K562 (cell line): ENCODE data around the gene SPINK14. TPM values are rescaled to one million over a fixed set of nuclear protein-coding genes. Genes with fewer than 3 reads are reported as not detected.

Experiments
- ATAC-seq: fragments of 200-7000 bp; cut with Tn5 transposase; 3 replicates; pipeline ENCODE4 v1.9.1; 2020; ENCODE audit warnings: moderate library complexity
- BruUV-seq: library from RNA; stranded (reverse); fragments of 400-500 nt; replicated peaks from 2 replicates; lab custom pipeline; 2021; lab: Mats Ljungman, UMichigan
- CTCF ChIA-PET: fragments of 300-600 bp; formaldehyde crosslinking; extraction: SDS; loops from one replicate; lab custom pipeline; 2021; ENCODE audit warnings: low intra/inter-chr PET ratio; lab: Yijun Ruan, JAX
- POLR2A ChIA-PET: fragments of 300-600, 350-650 bp; sonication (Branson Sonifier 250); formaldehyde crosslinking; extraction: SDS; loops from one replicate; lab custom pipeline; 2021; ENCODE audit warnings: antibody characterized with exemption, inconsistent platforms; lab: Yijun Ruan, JAX
- DNase-seq, 4 experiments: peaks; one replicate each; pipeline versions ENCODE4 v3.0.0 to v3.0.0-alpha.2; 2011 to 2018; ENCODE audit warnings: low spot score in 3 of 4, mixed read lengths in 3 of 4; ENCODE audit errors: extremely low read depth in 1 of 4
- FAIRE-seq: peaks from 2 replicates; lab custom pipeline; 2011; peaks lifted over from hg19 to GRCh38; lab: Jason Lieb, UNC
- H2AFZ ChIP-seq: 2 replicates; pipeline ENCODE4 v1.6.0; 2011; ENCODE audit warnings: low read depth, low read length, control low read depth, inconsistent platforms
- H3K27ac ChIP-seq: fragments of 200-600 bp; 3 replicates; pipeline ENCODE4 v1.8.0; 2011; ENCODE audit warnings: low read depth, mild to moderate bottlenecking, control low read depth, inconsistent platforms, low read length, moderate library complexity, mixed read lengths; ENCODE audit errors: extremely low read depth
- H3K27me3 ChIP-seq, 2 experiments: fragments of 300-600 bp in 1 of 2; 2 replicates in 1 of 2; 3 replicates in 1 of 2; pipeline versions ENCODE4 v1.6.0 to v1.8.0; 2011; ENCODE audit warnings: inconsistent platforms in 2 of 2, low read length in 2 of 2, mild to moderate bottlenecking in 1 of 2, mixed read lengths in 1 of 2, moderate library complexity in 1 of 2; ENCODE audit not compliant: control insufficient read depth in 2 of 2, insufficient read depth in 2 of 2
- H3K36me3 ChIP-seq: fragments of 300-600 bp; 3 replicates; pipeline ENCODE4 v1.8.0; 2011; ENCODE audit warnings: mild to moderate bottlenecking, low read length, inconsistent platforms; ENCODE audit not compliant: control insufficient read depth, insufficient read depth
- H3K4me1 ChIP-seq, 2 experiments: fragments of 200-600 bp in 1 of 2; replicated peaks in 1 of 2; 2 replicates in 1 of 2; 3 replicates in 1 of 2; pipeline versions ENCODE4 v1.5.1 to v1.8.0; 2011; ENCODE audit warnings: inconsistent platforms in 2 of 2, low read length in 2 of 2, mild to moderate bottlenecking in 1 of 2, mixed read lengths in 1 of 2, moderate library complexity in 1 of 2; ENCODE audit not compliant: control insufficient read depth in 2 of 2, insufficient read depth in 2 of 2
- H3K4me2 ChIP-seq: 2 replicates; pipeline ENCODE4 v1.6.1; 2011; ENCODE audit warnings: low read length, control low read depth, inconsistent platforms, mixed read lengths; ENCODE audit not compliant: insufficient read depth
- H3K4me3 ChIP-seq: fragments of 200-600 bp; sonication (generic), shearing (Covaris generic); 2 replicates; pipeline ENCODE4 v1.5.1; 2016; ENCODE audit warnings: control low read depth, inconsistent platforms
- H3K79me2 ChIP-seq: fragments of 200-600 bp; 3 replicates; pipeline ENCODE4 v1.8.0; 2011; ENCODE audit warnings: low read length, inconsistent platforms; ENCODE audit not compliant: control insufficient read depth, insufficient read depth
- H3K9ac ChIP-seq, 2 experiments: 2 replicates each; pipeline versions ENCODE4 v1.6.0 to v1.6.1; 2011; ENCODE audit warnings: low read depth in 2 of 2, low read length in 2 of 2, control low read depth in 1 of 2, inconsistent platforms in 1 of 2, mild to moderate bottlenecking in 1 of 2, mixed read lengths in 1 of 2; ENCODE audit not compliant: insufficient read depth in 1 of 2
- H3K9me1 ChIP-seq: one replicate; pipeline ENCODE4 v1.6.0; 2011; ENCODE audit warnings: inconsistent platforms, mild to moderate bottlenecking, low read length, moderate library complexity; ENCODE audit not compliant: control insufficient read depth, insufficient read depth
- H3K9me3 ChIP-seq: replicated peaks from 2 replicates; pipeline ENCODE4 v1.5.1; 2011; ENCODE audit warnings: low read depth, low read length, inconsistent platforms; ENCODE audit not compliant: control insufficient read depth, insufficient read depth
- H4K20me1 ChIP-seq: replicated peaks from 2 replicates; pipeline ENCODE4 v1.6.1; 2011; ENCODE audit warnings: low read length, inconsistent platforms, mixed read lengths; ENCODE audit not compliant: control insufficient read depth, insufficient read depth
- HCFC1 ChIP-seq: IDR thresholded peaks from 2 replicates; pipeline ENCODE4 v1.6.1; 2012; ENCODE audit warnings: low read depth, low read length, improper control_type of control experiment
- MEIS2 ChIP-seq: fragments of 450-650 bp; IDR thresholded peaks from 2 replicates; pipeline ENCODE4 v1.6.1; 2014; ENCODE audit warnings: mild to moderate bottlenecking; ENCODE audit not compliant: partially characterized antibody
- TCF7L2 ChIP-seq: fragments of 150-350 bp; IDR thresholded peaks from 2 replicates; pipeline ENCODE4 v1.6.1; 2016; ENCODE audit warnings: low read depth, mild to moderate bottlenecking, low read length, moderate library complexity
- TRIM25 ChIP-seq: fragments of 450-650 bp; IDR thresholded peaks from 2 replicates; pipeline ENCODE4 v1.7.0; 2016; ENCODE audit warnings: borderline replicate concordance
- ZNF239 ChIP-seq: fragments of 250-450 bp; sonication (Bioruptor Pico); IDR thresholded peaks from 2 replicates; pipeline ENCODE4 v1.4.0; 2020; ENCODE audit warnings: mild to moderate bottlenecking
- ZNF384 ChIP-seq: IDR thresholded peaks from 2 replicates; pipeline ENCODE4 v1.6.1; 2012; ENCODE audit warnings: low read depth, low read length, improper control_type of control experiment
- ZNF431 ChIP-seq: sonication (generic); formaldehyde crosslinking; IDR thresholded peaks from 2 replicates; pipeline ENCODE4 v1.8.0; 2022; ENCODE audit warnings: mild to moderate bottlenecking, missing genetic modification reagents
- ZNF644 ChIP-seq: fragments of 200-800 bp; sonication (Bioruptor generic); IDR thresholded peaks from 2 replicates; pipeline ENCODE4 v1.6.1; 2016; ENCODE audit warnings: low read depth, missing genetic modification characterization, missing compliant biosample characterization
- WGBS: fragments of 100-300 bp; shearing (Covaris generic); methylation state at CpG from one replicate; pipeline ENCODE4 v1.1.6; 2016; ENCODE audit warnings: low coverage, mixed read lengths; ENCODE audit not compliant: insufficient coverage; ENCODE audit errors: missing lambda C conversion rate; 5-methylcytosine and 5-hydroxymethylcytosine counted together
- in situ Hi-C: fragments of 300-500 bp; cut with MboI; formaldehyde crosslinking; loops from 4 replicates; pipeline ENCODE4 v1.15.0; 2018; ENCODE audit warnings: inconsistent platforms, mixed read lengths
- intact Hi-C: fragments of 100-400 bp; cut with micrococcal nuclease; formaldehyde crosslinking; loops from 2 replicates; pipeline ENCODE4 v1.14.2; 2022
- polyA plus RNA-seq, 8 experiments: library from polyadenylated mRNA; depleted of rRNA in 4 of 8; stranded (reverse) in 5 of 8; unstranded in 3 of 8; fragments of >200 nt; fragmentation: Nextera tagmentation in 2 of 8; fragmentation: Illumina TruSeq in 1 of 8; extraction: Ambion mirVana in 2 of 8; extraction: Trizol in 1 of 8; gene quantifications; 2 replicates each; pipeline versions ENCODE4 v1.2.1 to v1.2.3, GENCODE V29; 2011 to 2014; ENCODE audit warnings: inconsistent platforms in 1 of 8, missing spikeins in 1 of 8
- total RNA-seq, 7 experiments: library from RNA; depleted of rRNA in 6 of 7; stranded (reverse); fragments of >200 nt in 6 of 7; fragmentation: Illumina TruSeq in 2 of 7; extraction: Trizol in 2 of 7; gene quantifications; 2 replicates each; pipeline versions ENCODE4 v1.2.1 to v1.2.3, GENCODE V29; 2011 to 2021; ENCODE audit warnings: low replicate concordance in 1 of 7
- TF ChIP-seq, protein P1 (sequence below), 2 experiments: fragments of 450-650 bp; conservative IDR thresholded peaks; 2 replicates each; pipeline ENCODE4 v1.6.1; 2017; ENCODE audit warnings: mild to moderate bottlenecking in 2 of 2, moderate library complexity in 2 of 2
- TF ChIP-seq, protein P2 (sequence below): fragments of 450-650 bp; IDR thresholded peaks from 2 replicates; pipeline ENCODE4 v1.6.1; 2016
- TF ChIP-seq, protein P3 (sequence below): fragments of 450-650 bp; formaldehyde crosslinking; IDR thresholded peaks from 2 replicates; pipeline ENCODE4 v1.4.0; 2020; ENCODE audit warnings: mild to moderate bottlenecking, mixed read lengths

Gene SPINK14
- total and polyA plus RNA-seq, 9 of the 15 experiments (the other 6 are each of a cell fraction or from before 2014, with no cell fraction given): not detected

DNA sequence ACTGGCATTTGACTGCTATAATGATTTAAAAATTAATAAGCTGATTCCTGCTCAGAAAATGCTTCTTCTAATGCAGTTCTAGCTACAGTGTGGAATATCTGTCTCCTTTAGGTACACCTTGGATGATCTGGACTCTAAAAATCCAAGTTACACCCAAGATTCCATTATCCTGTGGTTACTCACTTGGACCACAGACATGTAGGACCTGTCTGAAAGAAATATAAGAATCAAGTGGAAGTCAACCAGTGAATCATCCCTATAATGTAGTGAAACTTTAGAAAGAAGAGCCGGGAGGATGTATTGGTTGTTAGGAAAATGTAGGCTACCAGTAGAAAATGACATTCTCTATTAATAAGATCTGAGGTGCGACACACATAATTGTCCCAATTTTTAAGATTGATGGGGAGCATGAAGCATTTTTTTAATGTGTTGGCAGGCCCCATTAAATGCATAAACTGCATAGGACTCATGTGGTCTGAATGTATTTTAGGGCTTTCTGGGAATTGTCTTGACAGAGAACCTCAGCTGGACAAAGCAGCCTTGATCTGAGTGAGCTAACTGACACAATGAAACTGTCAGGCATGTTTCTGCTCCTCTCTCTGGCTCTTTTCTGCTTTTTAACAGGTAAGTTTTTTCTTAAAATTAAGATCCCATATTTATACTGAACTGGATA lies 34.3 kb downstream of the SPINK14 start, which contains the start of gene SPINK6:
TSS of gene SPINK6 (plus strand) at position 512 of the 673 bp plus-strand sequence. CDS start at position 567, 55 bp downstream.
- in situ Hi-C loops: no loop called here
- POLR2A ChIA-PET: interaction anchor here (0.6 to 1.4 kb wide), 2 partner anchors 20 to 102 kb away, joined by 3 read pairs; no protein-coding TSS in a partner anchor
- no peaks in the 10 kb centered on the region for H4K20me1 ChIP-seq
- H2AFZ ChIP-seq: no peak within 1 kb of the TSS
- no peaks in the 10 kb centered on the region for H3K9me3 ChIP-seq
- CTCF ChIA-PET: no interaction called here
- H3K4me3 ChIP-seq: no peak within 1 kb of the TSS
- no peak within 1 kb of the TSS for H3K4me2 ChIP-seq
- 6% methylated on average over 2 of the region's 2 CpGs for WGBS
- no TSS peak for BruUV-seq
- H3K36me3 ChIP-seq: no peaks in the 10 kb centered on the region
- H3K4me1 ChIP-seq: no peaks in the 10 kb centered on the region
- FAIRE-seq (no peak), ATAC-seq (no peak), DNase-seq (no peak)
- no peaks in the 10 kb centered on the region for H3K27me3 ChIP-seq
- H3K27ac ChIP-seq: no peak within 1 kb of the TSS
- no peaks in the 10 kb centered on the region for H3K79me2 ChIP-seq
- TF ChIP-seq, protein P1, sequence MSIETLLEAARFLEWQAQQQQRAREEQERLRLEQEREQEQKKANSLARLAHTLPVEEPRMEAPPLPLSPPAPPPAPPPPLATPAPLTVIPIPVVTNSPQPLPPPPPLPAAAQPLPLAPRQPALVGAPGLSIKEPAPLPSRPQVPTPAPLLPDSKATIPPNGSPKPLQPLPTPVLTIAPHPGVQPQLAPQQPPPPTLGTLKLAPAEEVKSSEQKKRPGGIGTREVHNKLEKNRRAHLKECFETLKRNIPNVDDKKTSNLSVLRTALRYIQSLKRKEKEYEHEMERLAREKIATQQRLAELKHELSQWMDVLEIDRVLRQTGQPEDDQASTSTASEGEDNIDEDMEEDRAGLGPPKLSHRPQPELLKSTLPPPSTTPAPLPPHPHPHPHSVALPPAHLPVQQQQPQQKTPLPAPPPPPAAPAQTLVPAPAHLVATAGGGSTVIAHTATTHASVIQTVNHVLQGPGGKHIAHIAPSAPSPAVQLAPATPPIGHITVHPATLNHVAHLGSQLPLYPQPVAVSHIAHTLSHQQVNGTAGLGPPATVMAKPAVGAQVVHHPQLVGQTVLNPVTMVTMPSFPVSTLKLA (conservative IDR thresholded peaks at IDR 0.05): no peak
- no peak for TF ChIP-seq HCFC1
- no peak for TF ChIP-seq TCF7L2
- TF ChIP-seq, protein P2, sequence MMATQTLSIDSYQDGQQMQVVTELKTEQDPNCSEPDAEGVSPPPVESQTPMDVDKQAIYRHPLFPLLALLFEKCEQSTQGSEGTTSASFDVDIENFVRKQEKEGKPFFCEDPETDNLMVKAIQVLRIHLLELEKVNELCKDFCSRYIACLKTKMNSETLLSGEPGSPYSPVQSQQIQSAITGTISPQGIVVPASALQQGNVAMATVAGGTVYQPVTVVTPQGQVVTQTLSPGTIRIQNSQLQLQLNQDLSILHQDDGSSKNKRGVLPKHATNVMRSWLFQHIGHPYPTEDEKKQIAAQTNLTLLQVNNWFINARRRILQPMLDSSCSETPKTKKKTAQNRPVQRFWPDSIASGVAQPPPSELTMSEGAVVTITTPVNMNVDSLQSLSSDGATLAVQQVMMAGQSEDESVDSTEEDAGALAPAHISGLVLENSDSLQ: no peak
- no peak for TF ChIP-seq ZNF384
- no peak for TF ChIP-seq ZNF644
- TF ChIP-seq, protein P3, sequence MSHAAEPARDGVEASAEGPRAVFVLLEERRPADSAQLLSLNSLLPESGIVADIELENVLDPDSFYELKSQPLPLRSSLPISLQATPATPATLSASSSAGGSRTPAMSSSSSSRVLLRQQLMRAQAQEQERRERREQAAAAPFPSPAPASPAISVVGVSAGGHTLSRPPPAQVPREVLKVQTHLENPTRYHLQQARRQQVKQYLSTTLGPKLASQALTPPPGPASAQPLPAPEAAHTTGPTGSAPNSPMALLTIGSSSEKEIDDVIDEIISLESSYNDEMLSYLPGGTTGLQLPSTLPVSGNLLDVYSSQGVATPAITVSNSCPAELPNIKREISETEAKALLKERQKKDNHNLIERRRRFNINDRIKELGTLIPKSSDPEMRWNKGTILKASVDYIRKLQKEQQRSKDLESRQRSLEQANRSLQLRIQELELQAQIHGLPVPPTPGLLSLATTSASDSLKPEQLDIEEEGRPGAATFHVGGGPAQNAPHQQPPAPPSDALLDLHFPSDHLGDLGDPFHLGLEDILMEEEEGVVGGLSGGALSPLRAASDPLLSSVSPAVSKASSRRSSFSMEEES (CRISPR knock-in tag): no peak
- no peak for TF ChIP-seq TRIM25
- TF ChIP-seq MEIS2: no peak
- no peak for TF ChIP-seq ZNF239
- no peak for TF ChIP-seq ZNF431 (CRISPR knock-in tag)
- no peaks in the 10 kb centered on the region for H3K9me1 ChIP-seq
- H3K9ac ChIP-seq: no peak within 1 kb of the TSS
- intact Hi-C loops: no loop called here
